NCI-H2171 (cell line): ENCODE measurements around the gene EMP2.

Experiments
- DNase-seq: peaks from one replicate; lab custom pipeline; 2025; lab: John Stamatoyannopoulos, UW

The EMP2 gene

DNA sequence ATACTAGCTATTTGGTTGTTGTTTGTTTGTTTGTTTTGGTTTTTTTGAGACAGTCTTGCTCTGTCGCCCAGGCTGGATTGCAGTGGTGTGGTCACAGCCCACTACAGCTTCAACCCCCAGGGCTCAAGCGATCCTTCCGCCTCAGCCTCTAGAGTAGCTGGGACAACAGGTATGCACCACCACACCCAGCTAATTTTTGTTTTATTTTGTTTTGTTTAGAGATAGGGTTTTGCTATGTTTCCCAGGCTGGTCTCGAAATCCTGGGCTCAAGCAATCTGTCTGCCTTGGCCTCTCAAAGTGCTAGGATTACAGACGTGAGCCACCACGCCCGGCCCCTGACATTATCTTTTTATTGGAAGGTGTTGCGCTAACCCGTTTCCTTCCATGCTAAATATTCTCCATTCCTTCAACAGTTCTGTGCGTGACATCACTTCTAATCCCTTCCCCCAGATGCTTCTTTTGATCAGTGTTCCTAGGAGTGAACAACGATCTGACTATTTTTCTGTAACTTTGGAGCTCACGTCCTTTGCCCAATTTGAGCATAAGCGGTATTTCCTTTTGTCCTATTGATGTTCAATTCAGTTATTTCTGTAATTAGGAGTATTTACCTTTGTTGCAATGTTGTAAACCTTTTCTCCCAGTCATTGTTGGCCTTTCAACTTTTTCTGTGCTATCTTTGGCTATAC, 30.2 kb upstream of the EMP2 start:
- no peak for DNase-seq

DNA sequence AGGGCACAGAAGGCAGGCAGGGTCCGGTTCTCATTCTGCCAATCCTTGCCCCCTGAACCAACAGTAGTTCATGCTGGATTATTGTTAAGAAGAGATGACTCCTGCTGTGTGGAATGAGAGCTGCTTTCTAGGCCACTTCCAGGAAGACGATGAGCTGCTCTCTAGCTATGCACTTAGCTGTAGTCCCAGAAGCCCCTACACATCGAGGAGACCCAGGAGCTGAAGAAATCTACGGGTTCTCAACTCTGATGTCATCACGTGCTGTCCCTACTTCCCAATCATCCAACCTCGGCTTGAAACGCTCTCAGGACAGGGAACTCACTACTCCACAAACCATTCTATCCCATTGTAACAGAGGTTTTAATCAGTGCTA, 29.0 kb upstream of the EMP2 start:
- DNase-seq = no peak

DNA sequence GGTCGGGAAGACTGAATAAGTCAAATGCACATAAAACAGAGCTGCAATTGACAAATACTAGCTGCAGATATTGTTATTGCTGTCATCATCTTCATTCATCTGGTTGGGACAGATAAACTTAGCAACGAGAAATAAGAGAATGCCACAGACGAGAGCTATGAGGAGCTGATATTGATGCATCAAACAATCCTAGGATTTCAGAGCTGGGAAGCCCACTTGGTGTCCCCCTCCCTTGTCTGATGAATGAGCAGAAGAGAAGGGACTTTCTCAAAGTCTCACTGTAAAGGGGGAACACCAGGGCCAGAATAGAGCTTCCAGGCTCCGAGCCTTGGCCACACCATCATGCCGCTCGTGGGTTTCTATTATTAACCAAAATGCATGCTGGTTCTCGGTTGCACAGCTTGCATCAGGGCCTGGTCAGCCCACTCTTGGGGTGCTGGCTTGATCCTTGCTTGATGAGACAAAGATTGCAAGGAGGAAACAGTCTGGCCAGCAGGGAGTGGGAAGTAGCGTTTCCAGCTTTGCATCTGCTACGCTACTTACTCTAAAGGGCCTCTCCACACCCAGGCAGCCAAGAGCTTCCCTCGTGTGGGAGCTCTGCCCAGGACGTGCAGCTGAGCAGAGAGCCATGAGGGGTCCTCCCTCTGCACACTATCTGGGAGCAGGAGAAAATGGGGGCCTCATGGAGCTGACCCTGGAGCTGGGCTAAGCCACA, 28.4 kb upstream of the EMP2 start:
- DNase-seq = no peak

GRCh38 chr16:10607157-10607556, 26.8 kb upstream of the EMP2 start:
- DNase-seq = no peak

DNA sequence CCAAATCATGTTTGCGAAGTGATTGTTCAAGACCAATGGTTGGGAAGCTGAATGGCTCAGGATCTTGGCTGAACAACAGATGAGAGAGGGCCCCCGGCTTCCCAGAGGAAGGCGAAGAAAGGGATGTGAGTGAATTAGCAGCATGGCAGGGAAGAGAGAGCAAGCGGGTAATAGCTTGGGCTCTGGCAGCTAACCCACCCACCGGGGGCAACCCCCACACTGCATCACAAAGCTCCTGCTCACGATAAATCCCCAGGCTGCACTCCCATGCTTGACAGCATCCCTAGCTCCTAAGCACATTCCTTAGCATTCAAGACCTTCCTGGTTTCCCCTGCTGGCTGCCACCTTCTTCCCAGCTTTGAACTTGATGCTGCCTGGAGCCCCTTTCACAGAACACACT, 26.2 kb upstream of the EMP2 start:
- DNase-seq = no peak

DNA sequence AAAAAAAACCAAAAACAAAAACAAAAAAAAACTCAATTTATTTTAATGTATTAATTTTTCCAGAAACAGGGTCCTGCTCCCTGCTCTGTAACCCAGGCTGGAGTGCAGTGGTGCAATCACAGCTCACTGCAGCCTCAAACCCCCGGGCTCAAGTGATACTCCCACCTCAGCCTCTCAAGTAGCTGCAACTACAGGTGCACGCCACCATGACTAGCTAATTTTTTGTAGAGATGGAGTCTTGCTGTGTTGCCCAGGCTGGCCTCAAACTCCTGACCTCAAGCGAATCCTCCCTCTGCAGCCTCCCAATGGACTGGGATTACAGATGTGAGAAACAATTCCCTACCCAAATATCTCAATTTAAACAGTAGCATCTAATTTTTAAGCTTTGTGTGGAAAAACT, 25.2 kb upstream of the EMP2 start:
- no peak for DNase-seq

DNA sequence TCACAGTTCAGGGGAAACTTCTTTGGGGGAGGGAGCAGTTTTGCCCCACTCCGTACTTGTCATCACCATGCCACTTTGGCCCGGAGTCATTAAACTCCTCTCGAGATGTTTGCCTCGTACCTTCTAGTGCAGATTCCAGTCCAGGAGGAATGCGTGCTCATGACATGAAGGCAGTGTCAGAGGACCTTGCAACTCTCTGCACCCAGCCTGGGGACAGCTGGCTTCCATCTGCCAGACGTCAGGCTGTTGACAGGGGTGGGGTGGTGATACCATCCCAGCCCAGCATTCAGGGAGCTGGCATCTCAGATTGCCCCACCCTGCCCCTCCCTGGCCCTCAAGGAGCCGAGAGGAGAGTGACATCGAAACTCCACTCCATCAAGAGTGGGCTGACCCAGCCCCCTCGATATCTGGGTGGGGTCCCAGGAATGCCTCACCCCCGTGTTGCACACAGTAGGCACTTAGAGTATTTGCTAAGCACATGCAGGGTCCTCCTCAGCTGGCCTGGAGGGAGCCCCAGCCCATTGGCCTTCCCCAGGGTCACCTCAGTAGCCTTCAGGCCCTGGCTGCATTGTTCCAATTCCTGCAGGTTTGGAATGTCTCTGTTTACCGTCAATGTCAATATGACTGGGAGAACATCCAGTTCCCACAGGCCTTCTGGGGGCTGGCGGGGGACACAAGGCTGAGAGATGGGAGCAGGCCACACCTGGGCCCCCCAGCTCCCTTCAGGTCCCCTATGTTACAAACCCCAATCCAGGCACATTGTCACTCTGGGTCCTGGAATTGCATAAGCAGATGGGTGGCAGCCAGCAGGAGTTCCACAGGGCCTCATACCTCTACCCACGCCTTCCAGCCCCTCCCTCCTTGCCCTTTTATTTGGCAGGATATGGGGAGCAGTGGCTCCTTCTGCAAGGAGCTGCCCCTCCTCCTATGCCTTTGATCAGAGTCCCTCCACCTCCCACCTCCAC, 21.3 kb upstream of the EMP2 start:
- peak; percentile 18 for DNase-seq

DNA sequence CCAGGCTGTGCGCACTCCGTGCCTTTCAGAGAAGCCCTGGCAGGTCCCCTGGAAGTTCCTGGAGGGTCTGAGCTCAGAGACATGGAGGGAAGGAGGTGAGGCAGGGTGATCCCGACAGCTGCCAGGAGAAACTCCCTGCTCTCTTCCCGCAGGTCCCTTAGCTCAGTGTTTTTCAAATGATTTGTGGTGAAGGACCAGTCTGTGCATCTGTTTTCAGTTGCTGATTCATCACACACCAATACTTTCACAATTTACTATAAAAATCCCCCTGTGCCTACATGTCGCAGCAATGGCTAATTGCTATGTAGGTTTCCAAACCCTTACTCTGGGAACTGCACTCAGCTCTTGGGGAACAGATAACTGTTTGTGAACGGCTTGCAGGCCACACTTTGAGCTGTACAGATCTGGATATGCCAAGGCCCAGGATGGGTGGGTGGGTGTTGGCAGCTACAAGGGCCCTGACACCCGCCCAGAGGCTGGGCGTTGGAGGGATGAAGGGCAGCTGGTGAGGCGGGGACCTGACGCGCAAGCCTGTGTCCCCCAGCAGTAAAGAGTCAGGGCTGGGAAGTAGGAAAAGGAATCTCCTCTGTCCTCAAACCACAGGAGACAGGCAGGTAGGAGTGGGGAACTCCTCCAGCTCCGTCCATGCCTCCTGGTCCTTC, 20.5 kb upstream of the EMP2 start:
- DNase-seq = no peak

- DNase-seq = no peak
Measured at GRCh38 chr16:10599626-10600025, 19.2 kb upstream of the EMP2 start.

DNA sequence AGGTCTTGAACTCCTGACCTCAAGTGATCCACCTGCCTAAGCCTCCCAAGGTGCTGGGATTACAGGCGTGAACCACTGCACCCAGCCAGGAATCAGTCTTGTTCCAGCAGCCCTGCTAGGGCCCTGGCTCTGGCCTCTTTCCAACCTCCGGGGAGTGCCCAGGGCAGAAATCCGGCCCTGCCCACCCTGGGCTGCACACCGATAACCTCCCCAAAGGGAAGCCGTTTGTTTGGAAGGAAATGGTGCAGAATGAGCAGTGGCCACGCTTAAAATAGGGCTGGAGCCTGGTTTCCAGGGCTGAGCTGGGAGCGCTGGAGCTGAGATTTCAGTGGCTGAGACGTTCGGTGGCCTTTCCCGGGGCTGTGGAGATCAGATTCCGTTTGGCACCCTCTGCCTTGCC, 17.8 kb upstream of the EMP2 start:
- no peak for DNase-seq

DNA sequence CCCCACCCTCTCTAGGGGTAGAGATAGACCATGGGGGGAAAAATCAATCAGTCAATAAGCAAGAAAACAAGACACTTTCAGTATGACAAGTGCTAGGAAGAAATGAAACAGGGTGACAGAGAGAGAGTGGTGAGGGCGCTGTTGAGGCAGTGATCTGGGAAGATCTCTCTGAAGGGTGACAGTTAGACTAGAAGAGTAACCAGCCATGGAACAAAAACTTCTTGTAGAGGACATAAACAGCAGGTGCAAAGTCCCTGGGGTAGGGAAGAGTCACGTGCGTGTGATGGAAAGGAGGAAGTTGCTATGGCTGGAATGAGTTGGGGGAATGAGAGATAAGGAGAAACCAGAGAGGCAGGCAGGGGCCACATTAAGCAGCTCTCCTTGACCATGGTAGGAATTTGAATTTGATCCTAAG, 16.8 kb upstream of the EMP2 start:
- DNase-seq = no peak

- peak; percentile 87 for DNase-seq
Measured at GRCh38 chr16:10594312-10594950, 14.0 kb upstream of the EMP2 start.

GRCh38 chr16:10592611-10593010, 12.2 kb upstream of the EMP2 start:
- no peak for DNase-seq

- no peak for DNase-seq
Measured at GRCh38 chr16:10590342-10590741, 9.9 kb upstream of the EMP2 start.

DNA sequence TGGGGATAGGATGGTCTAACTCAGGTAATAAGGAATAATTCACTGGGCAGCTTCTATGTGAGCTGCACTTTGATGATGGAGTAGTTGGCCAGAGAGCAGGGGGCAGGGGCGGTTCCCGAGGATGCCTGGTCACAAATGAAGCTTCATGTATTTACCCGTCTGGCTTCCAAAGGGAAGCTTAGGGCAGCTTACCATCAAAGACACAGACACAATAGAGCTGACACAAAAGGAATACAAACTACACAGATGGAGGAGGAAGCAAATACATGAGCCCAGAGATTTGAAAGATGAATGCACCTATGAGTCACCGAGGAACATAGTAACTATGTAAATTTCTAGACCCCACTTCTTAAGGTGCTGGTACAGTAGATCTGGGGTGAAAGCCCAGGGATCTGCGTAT, 8.7 kb upstream of the EMP2 start:
- DNase-seq = no peak

DNA sequence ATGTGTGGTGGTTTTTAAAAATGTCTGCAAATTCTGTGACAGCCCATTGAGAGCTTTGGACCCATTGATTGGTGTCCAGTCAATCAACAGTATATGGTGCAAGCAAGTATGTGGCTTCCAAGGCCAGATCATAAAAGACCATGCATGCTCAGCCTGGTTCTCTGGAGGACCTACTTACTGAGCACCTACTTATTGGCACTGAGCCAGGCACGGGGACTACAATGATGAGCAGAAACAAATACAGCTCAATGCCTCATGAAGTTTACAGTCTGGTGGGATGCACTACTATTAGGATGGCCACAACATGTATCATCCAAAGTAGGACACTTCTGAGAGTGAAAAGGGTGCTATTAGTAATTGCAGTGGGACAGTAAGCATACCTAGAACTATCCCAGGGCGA, 7.2 kb upstream of the EMP2 start:
- DNase-seq = no peak

DNA sequence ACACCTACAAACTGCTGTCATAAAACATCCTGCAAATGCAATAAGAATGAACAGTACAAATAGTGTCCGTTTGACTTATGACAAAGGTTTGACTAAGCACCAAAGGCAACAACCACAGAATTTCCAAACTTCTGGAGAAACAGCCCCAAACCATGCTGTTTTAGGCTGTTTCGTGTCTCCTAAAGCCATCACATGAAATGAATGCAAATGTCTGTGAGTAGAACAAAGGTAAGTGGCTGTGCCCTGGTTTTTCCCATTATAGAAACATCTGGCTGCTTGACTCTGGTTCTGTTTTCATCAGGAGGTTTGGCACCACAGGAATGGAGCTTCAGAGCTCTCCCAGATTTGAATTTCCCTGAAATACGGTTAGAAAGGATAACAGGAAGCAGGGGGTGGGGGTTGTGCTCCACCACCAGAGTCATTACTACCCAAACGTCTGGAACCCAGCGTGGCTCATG, 4.6 kb upstream of the EMP2 start:
- DNase-seq = no peak

- DNase-seq = no peak
Measured at GRCh38 chr16:10583269-10583668, 2.9 kb upstream of the EMP2 start.

DNA sequence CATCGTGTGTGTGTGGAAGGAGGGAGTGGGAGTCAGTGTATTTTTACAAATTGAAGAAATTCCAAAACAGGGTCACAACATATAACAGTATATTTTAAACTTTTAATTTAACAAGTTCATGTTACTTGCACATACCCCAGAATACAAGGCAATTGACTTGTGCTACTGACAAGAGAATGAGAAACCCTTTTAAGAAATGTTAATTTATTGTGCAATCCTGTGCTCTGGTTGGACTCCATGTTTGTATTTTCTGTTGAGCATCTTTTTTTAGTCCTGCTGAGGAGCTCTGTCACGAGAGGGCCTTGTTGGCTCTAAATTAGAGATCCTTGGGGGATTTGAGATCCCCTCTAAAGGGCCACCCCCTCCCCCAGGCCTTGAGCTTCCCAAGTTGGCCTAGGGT, 1.1 kb upstream of the EMP2 start:
- no peak for DNase-seq

DNA sequence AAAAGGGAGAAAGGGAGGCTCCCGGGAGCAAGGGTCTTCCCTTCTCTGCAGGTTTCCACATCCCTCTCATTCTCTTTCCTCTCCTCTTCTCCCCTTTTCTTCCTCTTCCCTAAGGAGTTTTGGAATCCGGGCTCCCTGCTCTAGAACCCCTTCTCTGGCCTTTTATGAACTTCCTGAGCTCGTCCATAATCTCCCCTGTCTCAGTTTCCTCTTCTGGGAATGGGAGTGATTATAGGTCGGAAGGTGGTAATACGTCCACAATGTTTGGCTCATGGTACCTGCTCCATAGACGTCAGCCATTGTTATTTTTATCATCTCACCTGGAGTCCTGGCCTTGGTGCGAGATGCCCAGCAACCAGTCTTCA, 467 bp upstream of the EMP2 start:
- DNase-seq = no peak

DNA sequence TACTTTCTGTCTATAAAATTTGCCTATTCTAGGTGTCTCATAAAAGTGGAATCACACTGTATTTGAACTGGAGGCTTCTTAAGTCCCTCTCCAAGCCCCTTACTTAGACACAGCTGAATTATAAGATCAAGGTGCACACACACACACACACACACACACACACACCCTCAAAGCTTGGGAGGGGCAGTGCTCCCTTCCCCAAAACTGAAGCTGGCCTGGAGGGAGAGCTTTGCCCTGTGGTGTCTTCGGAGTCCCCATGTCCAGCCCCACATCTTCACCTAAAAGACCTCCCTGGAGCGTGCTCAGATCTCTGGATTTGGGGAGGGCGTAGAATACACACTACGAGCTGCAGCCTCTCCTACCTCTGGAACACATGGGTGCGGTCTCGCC, 828 bp downstream of the EMP2 start:
- DNase-seq = no peak
